Measurements from ENCODE around the gene HOXB4.

DNA sequence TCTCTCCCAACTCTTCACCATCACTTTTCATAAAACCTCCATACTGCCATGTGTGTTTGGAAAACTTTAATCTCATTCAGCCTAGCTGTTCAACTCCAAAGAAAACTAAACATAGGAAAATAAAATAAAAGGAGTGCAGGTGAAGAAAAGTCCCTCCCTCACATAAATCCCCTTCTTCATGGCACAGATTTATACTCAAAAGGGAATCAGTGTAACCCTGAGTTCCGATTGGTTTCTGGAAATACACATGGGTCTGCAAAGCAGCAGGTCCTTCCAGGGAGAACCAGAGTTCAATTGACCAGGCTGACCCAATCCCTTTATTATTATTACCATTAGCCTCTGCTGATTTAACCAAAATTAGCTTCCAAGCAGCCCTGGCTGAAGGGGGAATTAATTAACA, 24.3 kb downstream of the HOXB4 start:
- TF ChIP-seq, protein P1, sequence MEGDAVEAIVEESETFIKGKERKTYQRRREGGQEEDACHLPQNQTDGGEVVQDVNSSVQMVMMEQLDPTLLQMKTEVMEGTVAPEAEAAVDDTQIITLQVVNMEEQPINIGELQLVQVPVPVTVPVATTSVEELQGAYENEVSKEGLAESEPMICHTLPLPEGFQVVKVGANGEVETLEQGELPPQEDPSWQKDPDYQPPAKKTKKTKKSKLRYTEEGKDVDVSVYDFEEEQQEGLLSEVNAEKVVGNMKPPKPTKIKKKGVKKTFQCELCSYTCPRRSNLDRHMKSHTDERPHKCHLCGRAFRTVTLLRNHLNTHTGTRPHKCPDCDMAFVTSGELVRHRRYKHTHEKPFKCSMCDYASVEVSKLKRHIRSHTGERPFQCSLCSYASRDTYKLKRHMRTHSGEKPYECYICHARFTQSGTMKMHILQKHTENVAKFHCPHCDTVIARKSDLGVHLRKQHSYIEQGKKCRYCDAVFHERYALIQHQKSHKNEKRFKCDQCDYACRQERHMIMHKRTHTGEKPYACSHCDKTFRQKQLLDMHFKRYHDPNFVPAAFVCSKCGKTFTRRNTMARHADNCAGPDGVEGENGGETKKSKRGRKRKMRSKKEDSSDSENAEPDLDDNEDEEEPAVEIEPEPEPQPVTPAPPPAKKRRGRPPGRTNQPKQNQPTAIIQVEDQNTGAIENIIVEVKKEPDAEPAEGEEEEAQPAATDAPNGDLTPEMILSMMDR (IDR thresholded peaks at IDR 0.05; ENCODE audit: low read depth, low read length) = no peak
- no peak for TF ChIP-seq POLR2A (IDR thresholded peaks at IDR 0.05; ENCODE audit: extremely low read depth, insufficient read length)
- TF ChIP-seq, protein P2, sequence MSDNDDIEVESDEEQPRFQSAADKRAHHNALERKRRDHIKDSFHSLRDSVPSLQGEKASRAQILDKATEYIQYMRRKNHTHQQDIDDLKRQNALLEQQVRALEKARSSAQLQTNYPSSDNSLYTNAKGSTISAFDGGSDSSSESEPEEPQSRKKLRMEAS (IDR thresholded peaks at IDR 0.05; ENCODE audit: low read depth, low read length) = no peak
- no peak for TF ChIP-seq MYC (IDR thresholded peaks at IDR 0.05; ENCODE audit: low read depth, low read length)
